Measurements from ENCODE around the gene OR51B4.

OR51B4 gene

GRCh38 chr11:5293028-5293427 is 8.7 kb downstream of the OR51B4 start:
- DNase-seq = no peak

- peak; percentile 10 to 13 for DNase-seq
Observed at GRCh38 chr11:5291207-5291838, 10.4 kb downstream of the OR51B4 start.

- DNase-seq = no peak
Observed at GRCh38 chr11:5290106-5290505, 11.6 kb downstream of the OR51B4 start.

- no peak for DNase-seq
Observed at GRCh38 chr11:5289696-5290095, 12.1 kb downstream of the OR51B4 start.

GRCh38 chr11:5288906-5289550 is 12.7 kb downstream of the OR51B4 start:
- DNase-seq = no peak

- DNase-seq = no peak
Observed at GRCh38 chr11:5288108-5288905, 13.4 kb downstream of the OR51B4 start.

- DNase-seq = no peak
Observed at GRCh38 chr11:5286901-5287300, 14.8 kb downstream of the OR51B4 start.

- no peak for DNase-seq
Observed at GRCh38 chr11:5286351-5286750, 15.4 kb downstream of the OR51B4 start.

GRCh38 chr11:5285703-5286340 is 15.9 kb downstream of the OR51B4 start:
- no peak for DNase-seq

GRCh38 chr11:5284637-5285036 is 17.1 kb downstream of the OR51B4 start:
- no peak for DNase-seq

- no peak for DNase-seq
Observed at GRCh38 chr11:5283882-5284281, 17.9 kb downstream of the OR51B4 start.

- no peak for DNase-seq
Observed at GRCh38 chr11:5283086-5283485, 18.7 kb downstream of the OR51B4 start.

GRCh38 chr11:5282628-5283027 is 19.1 kb downstream of the OR51B4 start:
- DNase-seq = no peak

GRCh38 chr11:5281596-5281995 is 20.1 kb downstream of the OR51B4 start:
- no peak for DNase-seq

GRCh38 chr11:5280582-5281102 is 21.1 kb downstream of the OR51B4 start:
- DNase-seq = peak; percentile 71 to 73

- DNase-seq = no peak
Observed at GRCh38 chr11:5279471-5280090, 22.2 kb downstream of the OR51B4 start.

- no peak for DNase-seq
Observed at GRCh38 chr11:5277807-5278382, 23.9 kb downstream of the OR51B4 start.

- DNase-seq = no peak
Observed at GRCh38 chr11:5276697-5277096, 25.0 kb downstream of the OR51B4 start.

- no peak for DNase-seq
Observed at GRCh38 chr11:5275369-5276110, 26.2 kb downstream of the OR51B4 start.

GRCh38 chr11:5274395-5274794 is 27.4 kb downstream of the OR51B4 start:
- DNase-seq = no peak

GRCh38 chr11:5272395-5273017 is 29.2 kb downstream of the OR51B4 start:
- no peak for DNase-seq

Data from inflammatory macrophage (primary cell).